Measurements from ENCODE around the gene MAP3K7.
"Not testable (repeated sequence)": the region's sequence is repeated elsewhere in the genome, so short reads cannot be mapped to it uniquely, and the experiment has no call there.

The MAP3K7 gene

DNA sequence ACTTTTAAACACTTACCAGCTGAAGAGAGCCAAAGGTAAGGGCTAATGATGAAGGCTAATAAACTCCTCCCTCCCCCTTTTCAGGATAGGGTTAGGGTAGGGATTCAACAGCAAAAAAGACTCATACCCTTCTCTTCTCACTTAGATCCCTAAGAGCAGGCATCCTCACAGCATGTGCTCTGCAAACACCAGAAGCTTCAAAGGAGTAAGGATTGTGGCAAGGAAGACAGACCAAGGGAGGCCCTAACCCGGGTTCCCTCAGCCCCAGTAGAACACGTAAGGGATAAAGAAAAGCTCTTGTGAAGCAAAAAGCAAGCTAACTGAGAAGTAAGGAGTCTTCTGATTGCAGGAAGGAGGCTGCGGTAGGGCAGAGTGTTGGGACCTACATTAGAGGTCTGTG, 11.6 kb downstream of the MAP3K7 start:
- DNase-seq = no peak

DNA sequence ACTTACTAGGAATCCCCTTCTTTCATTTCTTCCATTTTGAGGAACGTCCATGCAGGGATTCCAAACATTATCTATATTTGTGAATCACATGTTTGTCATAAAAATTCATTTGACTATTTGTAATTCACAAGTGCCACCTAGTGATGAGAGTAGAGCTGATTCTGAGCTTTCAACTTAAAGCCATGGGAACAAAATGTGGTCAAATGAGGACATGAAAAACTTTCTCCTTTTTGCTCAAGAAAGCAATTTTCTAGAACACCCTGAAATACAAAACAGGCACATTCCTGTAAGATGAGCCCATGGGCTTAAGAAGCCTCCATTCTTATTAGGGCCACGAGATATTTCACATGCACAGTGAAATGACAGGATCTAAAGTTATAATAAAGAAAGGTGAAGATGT, 12.3 kb downstream of the MAP3K7 start:
- DNase-seq = no peak

DNA sequence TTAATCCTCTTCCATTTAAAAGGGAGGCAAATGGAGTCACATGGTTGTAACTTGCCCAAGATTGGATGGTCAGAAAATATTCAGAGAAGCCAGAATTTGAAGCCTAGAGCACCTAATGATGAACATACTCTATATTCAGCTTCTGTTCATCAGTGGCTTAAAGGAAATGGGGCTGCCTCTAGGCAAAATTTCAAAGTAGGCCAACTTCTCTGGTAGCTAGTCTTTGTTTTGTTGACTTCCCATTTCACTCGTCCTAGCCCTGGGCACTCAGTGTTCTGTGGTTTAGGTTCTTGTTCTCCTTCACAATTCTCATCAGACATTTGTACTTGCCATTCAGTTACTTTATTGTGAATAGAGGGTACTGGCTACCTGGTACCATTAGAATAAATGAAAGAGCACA, 13.2 kb downstream of the MAP3K7 start:
- DNase-seq = no peak

DNA sequence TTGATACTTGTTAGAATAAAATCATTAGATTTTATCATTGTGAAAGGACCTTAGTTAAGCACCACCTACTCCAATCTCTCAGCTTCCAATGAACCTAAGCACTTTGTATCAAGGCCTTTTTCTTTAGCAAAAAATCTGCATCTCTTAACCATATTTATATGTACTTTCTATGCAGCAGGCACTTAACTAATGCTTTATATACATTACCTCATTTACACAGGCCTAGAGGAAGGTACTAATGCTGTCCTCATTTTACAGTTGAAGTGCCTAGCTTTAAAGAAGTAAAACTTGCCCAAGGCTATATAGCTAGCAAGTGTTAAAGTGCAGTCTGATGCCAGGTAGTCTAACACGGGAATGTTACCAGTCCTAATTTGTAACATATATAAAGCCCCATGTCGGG, 14.0 kb downstream of the MAP3K7 start:
- DNase-seq = no peak

DNA sequence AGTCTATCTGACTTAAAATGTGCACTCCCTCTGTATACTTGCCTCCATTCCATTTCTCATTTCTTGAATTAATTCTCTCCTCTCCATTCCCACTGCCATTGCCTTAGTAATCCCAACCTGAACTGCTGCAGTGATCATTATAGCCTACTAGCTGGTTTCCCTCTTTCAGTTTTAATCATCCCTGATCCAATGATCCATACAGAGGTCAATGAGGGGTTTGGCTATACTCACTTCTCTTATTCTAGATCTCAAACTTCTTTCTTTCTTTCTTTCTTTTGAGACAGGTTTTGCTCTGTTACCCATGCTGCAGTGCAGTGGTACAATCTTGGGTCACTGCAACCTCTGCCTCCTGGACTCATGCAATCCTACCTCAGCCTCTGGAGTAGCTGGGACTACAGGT, 17.6 kb downstream of the MAP3K7 start:
- DNase-seq = no peak

DNA sequence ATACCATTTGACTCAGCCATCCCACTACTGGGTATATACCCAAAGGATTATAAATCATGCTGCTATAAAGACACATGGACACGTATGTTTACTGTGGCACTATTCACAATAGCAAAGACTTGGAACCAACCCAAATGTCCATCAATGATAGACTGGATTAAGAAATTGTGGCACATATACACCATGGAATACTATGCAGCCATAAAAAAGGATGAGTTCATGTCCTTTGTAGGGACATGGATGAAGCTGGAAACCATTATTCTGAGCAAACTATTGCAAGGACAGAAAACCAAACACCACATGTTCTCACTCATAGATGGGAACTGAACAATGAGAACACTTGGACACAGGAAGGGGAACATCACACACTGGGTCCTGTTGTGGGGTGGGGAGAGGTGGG, 19.2 kb downstream of the MAP3K7 start:
- not testable (repeated sequence) for DNase-seq

DNA sequence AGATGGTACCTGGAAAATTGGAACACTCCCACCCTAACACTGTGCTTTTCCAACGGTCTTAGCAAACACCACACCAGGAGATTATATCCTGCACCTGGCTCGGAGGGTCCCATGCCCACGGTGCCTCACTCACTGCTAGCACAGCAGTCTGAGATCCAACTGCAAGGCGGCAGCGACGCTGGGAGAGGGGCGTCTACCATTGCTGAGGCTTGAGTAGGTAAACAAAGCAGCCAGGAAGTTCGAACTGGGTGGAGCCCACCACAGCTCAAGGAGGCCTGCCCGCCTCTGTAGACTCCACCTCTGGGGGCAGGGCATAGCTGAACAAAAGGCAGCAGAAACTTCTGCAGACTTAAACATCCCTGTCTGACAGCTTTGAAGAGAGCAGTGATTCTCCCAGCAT, 24.5 kb downstream of the MAP3K7 start:
- peak; percentile 40 for DNase-seq

DNA sequence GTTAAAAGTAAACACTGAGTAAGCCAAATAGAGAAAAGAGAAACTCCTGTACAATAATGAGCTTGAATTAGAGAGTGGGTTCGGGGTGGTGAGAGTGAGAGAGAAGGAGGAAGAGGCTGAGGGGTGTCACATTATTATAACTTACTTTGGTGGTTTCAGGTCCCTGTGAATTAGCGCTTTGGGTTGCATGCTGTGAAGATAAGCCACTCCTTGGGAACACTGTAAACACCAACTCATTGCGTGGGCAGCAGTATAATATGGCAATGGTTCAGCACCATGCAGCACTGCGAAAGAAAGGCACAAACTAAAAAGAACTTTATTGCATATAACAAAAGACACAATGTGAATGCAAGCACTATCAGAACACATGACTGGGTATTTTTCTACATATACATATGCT, 26.9 kb downstream of the MAP3K7 start:
- DNase-seq = no peak

DNA sequence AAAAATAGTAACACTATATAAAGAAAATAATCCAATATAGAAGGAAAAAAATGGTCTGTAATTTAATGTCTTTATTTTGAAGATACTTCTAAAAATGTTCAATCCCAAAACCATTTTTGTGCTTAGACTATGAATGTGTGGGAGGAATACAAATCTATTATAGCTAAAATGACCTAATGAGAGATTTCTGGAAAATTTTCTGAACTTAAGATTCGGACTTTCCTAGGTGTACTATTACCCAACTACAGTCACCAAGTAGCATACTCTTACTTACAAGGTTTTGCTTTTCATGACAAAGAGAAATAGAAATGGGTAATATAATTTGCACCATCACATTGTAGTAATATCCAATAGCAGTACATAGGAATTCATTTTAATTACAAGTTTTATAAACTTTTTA, 29.9 kb downstream of the MAP3K7 start:
- no peak for DNase-seq

DNA sequence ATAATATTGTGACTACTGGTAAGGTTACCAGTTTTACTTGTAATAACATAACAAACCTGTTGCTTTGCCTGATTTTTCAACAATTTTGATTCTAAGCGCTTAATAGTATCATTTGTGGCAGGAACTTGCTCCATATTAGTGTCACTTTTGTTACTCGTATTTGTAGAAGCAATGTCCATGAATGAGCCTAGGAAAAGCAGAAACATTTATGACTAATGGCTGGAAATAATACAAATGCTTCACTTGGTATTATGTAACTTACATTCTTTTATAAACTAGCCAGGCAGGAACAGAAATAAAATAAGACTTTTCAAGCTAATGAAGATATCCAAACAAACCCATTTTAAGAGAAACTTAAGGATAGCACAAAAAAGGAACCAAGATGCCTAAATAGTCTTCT, 38.9 kb downstream of the MAP3K7 start:
- DNase-seq = no peak

DNA sequence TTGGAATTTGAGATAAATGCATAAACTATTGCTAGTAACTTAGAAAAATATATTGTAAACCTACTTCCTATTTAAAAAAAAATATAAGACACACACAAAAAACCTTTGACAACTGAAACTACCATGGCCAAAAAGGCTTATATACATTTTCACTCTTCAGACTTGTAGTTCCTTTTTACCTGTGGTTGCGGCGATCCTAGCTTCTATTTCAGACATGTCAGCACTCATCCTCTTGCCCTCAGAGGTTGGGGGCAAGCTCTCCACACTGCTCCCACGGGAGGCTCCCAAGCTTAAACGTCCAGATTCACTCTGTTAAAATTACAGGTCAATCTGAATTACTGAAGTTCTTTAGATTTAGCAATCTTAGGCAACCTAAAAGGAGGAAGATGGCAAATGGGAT, 39.8 kb downstream of the MAP3K7 start:
- DNase-seq = no peak

DNA sequence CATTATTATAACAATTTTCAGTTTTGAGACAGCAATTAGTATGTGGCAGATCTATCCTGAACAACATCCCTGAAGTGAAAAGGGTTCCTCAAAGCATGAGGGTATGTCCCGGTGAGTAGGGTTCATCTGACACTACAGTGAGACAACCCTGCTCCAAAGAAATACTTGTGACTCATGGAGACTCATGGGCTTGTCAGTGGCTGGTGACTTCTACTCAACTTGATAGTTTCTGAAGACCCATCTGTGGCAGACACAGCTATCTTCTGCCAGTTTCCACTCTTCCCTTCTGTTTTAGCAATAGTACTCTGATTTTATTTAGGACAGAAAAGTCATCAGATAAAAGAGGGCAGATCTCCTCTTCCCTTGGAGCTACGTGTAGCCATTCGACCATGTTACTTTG, 41.4 kb downstream of the MAP3K7 start:
- DNase-seq = no peak

DNA sequence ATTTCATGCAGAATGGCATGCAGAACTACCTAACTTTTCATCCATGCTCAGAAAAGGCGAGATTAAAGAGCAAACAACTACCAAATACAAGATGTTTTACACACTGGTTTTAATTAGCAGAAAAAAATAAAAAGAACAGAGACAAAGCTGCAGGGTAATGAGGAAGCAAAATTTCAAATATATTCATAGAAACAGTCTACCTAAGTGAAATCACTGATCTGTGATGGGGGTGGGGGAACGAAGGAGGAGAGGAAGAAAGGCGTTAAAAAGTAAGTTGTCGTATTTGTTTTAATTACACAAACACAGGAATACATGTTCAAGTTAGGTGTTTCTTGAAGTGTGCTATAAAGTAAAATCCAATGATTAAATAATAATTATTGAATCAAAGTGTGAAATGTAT, 42.1 kb downstream of the MAP3K7 start:
- no peak for DNase-seq

DNA sequence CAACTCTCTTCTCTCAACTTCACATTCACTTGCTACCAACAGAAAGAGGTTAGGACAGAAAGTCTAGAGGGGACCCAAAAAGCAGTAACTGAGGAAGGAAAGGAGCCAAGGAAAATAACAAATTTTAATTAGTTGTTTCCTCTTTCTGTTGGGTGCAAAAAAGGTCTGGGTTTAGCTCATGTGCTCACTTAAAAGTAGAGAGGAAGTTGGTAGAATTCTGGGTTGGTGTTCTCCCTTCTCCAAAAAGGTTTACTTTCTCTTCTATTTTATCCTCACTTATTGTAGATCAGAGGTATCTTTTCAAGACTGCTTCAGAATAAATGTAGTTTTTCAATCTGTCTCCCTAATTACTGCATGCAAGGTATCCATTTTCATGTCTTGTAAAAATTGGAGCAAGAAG, 42.8 kb downstream of the MAP3K7 start:
- no peak for DNase-seq

DNA sequence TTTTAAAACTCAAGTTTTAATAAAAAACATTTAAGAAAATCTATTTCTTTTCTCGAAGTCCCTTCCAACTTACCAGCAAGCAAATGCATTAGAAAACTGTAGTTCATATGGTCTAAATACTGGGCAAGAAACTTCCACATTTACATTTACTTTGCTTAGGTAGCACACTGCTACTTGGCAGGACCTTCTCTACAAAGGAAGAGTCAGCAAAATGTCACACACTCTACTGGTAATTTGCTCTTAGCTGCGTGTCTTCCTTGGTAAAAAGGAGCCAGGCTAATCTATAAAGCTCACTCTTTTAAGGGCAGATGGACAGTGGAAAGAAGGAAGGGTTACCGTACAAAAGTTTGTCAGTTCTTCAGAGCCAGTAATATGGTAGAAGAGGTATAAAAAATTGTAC, 45.7 kb downstream of the MAP3K7 start:
- no peak for DNase-seq

DNA sequence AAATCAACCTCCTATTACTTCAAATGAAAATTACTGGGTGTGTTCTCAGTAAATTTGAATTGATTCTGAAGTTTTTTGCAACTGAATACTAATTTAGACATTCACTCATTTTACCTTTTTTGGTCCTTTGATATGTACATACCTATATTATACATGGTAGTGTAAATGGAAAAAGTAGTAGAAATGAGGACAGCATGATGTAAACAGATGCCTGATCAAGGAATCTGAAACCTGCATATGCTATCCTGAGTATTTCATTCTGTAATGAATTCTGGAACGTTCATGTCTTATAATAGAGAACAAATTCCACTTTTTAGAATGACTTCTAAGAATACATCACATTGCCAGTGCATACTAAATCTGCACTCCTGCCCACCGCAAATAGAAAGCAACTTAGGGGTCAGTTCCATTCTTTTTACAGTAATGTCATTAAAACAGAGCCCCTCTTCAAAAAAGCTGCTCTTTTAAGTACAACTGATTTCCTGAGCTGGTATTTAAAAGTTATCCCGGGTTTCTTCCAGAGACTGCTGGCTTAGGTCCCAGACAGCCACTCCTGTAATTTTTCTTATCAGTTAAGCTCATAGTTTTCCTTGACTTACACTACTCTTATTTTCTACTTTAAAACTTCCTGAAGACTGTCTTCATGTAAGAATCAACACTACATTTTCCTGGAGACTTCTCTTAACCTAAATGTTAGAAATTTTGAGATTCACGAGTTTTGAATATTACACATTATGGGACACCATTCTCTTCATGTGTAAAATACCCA, 48.4 kb downstream of the MAP3K7 start:
- DNase-seq = no peak

DNA sequence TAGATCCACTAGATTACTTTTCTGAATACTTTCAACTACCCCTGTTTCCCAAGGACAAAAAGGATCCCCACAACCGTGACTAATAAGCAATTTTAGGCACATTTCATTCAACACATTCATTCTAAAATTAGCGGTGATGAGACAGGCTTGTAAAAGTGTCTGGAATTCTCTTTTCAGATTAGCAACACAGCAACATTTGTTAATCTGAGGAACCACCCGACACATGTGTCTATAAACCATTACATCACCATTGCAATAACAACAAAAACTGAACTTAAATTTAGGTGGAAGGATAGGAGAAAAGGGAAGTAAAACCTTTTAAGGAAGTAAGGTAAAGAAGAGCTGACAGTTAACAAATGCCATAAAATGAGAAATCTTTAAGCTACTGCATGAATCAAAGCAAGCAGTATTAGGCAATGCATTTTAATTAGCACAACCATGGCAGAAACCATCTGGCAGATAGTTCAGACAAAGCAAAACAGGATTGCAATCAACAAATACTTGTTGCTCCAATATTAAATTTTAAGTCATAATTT, 49.1 kb downstream of the MAP3K7 start:
- DNase-seq = no peak

DNA sequence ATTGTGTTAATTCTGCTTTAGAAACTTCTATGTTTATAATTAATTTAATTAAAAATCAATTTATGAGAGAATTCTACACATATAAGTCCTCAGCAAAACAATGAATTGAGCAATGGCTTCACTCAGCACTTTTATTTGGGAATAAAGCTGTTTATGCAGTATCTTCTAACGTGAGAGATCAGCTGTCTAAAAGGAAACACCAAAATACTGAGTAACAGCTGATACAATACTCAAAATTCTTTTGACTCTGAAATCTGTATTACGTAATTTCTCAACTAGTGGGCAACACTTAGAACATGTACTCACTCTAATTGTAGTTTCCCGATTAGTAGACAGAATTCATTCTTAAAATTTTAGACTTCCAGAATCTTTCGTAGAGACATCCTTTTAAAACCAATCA, 49.8 kb downstream of the MAP3K7 start:
- DNase-seq = no peak

DNA sequence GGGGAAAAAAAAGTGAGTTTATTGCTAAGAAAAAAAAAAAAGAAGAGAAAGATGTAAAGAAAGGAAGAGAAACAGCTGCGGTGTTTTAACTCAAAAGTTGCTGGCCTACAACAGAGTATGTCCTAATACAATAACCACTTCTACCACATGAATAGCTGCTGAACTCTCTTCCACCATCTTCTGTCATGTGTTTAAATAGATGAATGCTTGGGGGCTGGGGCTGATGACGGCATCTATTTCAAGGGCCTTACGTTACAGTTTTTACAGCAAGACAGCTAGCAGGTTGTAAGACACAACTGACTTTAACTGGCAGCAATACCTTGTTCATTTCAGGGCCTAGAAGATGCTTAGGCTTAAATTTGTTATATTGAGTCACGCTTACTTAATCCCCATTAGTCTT, 50.4 kb downstream of the MAP3K7 start:
- DNase-seq = no peak

DNA sequence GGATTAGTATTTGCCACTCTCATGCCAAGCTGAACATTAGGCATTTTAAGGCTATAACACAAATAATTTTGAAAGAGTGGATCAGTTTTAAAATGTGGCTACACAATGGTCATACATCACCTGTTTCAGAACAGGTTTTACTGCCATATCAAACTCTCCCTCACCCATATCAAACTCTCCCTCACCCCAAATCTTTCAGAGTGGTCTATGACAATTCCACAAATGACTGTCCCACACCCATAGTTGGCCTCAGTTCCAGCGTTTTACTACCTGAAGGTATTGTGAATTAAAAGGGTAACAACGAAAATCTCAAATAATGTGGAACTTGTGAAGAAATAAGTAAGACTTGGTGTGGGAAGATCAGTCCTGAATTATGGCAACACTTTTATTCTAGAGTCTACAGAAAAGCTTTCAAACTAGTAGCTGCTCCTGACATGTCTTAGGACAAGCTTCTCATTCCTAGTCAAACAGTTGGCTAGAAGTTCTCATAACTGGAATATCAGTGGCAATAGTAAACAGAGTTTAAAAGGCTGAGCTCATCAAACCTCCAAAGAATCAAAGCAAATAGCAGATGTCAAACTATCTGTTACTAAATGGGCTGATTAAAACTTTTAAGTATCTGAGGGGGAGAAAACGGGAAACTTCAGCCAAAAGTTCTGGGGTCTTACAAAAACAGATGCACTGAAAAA, 52.4 kb downstream of the MAP3K7 start:
- DNase-seq = no peak

DNA sequence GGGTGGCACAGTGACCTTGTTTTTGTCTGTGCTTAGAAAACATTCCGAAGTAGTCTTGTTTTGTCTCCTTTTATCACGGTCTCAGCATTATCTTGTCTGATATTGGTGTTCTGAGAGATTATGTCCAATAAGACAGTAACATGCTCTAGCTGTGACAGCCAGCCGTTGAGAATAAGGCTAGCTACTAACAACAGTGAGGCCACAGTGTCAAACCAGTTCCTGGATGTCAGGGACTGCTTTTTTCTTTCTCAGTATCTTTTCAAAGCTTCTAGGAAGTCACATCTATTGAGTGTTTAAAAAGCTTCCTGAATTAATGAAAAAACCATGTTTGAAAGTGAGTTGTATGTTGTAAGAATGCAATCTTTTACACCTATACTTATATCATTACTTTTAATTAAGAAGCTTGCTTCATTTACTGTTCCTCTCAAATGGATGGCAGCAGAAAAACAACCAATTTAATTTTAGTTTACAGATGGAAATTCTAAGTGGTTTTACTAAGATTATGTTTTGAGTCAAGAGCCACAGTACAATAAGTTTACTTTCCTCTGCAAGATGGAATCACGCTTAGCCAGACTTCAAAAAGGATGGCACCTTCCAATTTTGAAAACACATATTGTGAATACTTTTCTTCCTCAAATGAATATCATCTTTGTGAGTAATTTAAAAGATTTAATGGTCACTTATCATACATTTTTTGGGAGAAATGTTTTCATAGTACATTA, 53.1 kb downstream of the MAP3K7 start:
- DNase-seq = no peak

DNA sequence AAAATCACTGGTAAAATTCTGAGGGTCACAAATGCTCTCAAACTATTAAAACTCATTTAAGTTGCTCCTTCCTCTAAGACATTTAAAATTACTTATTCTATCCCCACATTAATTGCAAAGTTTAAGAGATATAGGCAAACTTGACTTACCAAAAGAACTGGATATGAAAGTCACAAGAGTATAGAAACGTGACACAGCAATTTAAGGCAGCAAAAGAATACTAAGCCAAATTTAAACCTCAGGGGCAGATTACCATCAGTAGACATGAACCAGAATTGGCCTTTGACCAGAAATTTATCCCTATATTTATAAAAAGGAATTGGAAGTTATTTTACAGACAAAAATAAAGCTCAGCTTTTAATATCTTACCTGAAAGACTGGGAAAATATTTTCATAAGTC, 56.0 kb downstream of the MAP3K7 start:
- no peak for DNase-seq

DNA sequence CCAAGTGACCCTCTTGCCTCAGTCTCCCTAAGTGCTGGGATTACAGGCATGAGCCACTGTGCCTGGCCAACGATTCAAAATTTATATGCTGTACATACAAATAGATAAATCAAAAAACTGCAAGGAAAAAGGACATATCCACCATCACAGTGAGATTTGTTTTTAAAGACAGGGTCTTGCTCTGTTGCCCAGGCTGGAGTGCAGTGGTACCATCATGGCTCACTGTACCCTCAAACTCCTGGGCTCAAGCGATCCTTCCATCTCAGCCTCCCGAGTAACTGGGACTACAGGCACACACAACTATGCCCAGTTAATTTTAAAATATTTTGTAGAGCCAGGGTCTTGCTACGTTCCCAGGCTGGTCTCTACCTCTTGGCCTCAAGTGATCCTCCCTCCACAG, 61.5 kb downstream of the MAP3K7 start:
- no peak for DNase-seq

DNA sequence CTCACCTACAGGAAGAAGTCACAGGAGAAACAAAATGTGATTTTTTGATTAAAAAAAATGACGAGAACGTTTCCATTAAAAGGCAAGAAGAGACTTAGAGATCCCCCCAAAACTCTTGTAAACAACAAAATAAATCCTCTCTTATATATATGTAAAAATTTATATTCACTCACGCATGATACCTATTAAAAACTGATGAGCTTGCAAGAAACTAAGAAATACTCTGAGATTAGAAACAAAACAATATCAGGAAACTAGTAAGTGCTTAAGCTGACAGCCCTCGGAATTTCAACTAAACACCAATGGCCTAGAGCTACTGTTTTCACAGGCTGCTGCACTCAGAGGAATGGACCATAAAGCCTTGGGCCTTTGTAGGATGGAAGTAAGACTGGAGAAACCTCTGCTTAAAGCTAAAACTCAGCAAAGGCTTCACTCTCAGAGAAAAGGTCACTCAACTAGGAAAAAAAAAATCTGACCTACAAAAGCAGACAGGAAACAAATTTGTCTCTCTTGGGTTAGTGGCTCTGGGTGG, 63.0 kb downstream of the MAP3K7 start:
- DNase-seq = no peak
